ENCODE results near the gene HS3ST5.
"Not testable (repeated sequence)": the region's sequence is repeated elsewhere in the genome, so short reads cannot be mapped to it uniquely, and the experiment has no call there.

The HS3ST5 gene

GRCh38 chr6:114083251-114083650 is 259.6 kb downstream of the HS3ST5 start:
- no peak for DNase-seq

GRCh38 chr6:114081730-114082129 is 261.1 kb downstream of the HS3ST5 start:
- no peak for DNase-seq

- DNase-seq, result no peak
Observed at GRCh38 chr6:114080891-114081510, 261.8 kb downstream of the HS3ST5 start.

- DNase-seq, result not testable (repeated sequence)
Observed at GRCh38 chr6:114080410-114080809, 262.4 kb downstream of the HS3ST5 start.

GRCh38 chr6:114075777-114076176 is 267.0 kb downstream of the HS3ST5 start:
- no peak for DNase-seq

- no peak for DNase-seq
Observed at GRCh38 chr6:114075300-114075699, 267.5 kb downstream of the HS3ST5 start.

GRCh38 chr6:114068771-114069170 is 274.1 kb downstream of the HS3ST5 start:
- DNase-seq, result no peak

GRCh38 chr6:114068116-114068515 is 274.7 kb downstream of the HS3ST5 start:
- no peak for DNase-seq

- DNase-seq, result no peak
Observed at GRCh38 chr6:114064862-114065261, 278.0 kb downstream of the HS3ST5 start.

GRCh38 chr6:114063956-114064355 is 278.9 kb downstream of the HS3ST5 start:
- no peak for DNase-seq

GRCh38 chr6:114062199-114062598 is 280.6 kb downstream of the HS3ST5 start:
- DNase-seq, result no peak

- no peak for DNase-seq
Observed at GRCh38 chr6:114061741-114062140, 281.1 kb downstream of the HS3ST5 start.

- no peak for DNase-seq
Observed at GRCh38 chr6:114061116-114061515, 281.7 kb downstream of the HS3ST5 start.

GRCh38 chr6:114058435-114058834 is 284.4 kb downstream of the HS3ST5 start:
- peak; percentile 29 for DNase-seq

GRCh38 chr6:114055763-114056162 is 287.1 kb downstream of the HS3ST5 start:
- DNase-seq, result no peak

GRCh38 chr6:114055349-114055748 is 287.5 kb downstream of the HS3ST5 start:
- no peak for DNase-seq

- no peak for DNase-seq
Observed at GRCh38 chr6:114053791-114054190, 289.0 kb downstream of the HS3ST5 start.

GRCh38 chr6:114052141-114052540 is 290.7 kb downstream of the HS3ST5 start:
- no peak for DNase-seq

GRCh38 chr6:114051031-114051430 is 291.8 kb downstream of the HS3ST5 start:
- DNase-seq, result no peak

GRCh38 chr6:114049367-114049966 is 293.4 kb downstream of the HS3ST5 start:
- no peak for DNase-seq

GRCh38 chr6:114044566-114044965 is 298.3 kb downstream of the HS3ST5 start:
- DNase-seq, result not testable (repeated sequence)

GRCh38 chr6:114042267-114043016 is 300.4 kb downstream of the HS3ST5 start:
- DNase-seq, result no peak

GRCh38 chr6:114040871-114041270 is 302.0 kb downstream of the HS3ST5 start:
- no peak for DNase-seq

- no peak for DNase-seq
Observed at GRCh38 chr6:114039841-114040240, 303.0 kb downstream of the HS3ST5 start.

All from DMS79 treated with DMSO at 0.1 percent for 48 hours (cell line).